OCI-LY7 (cell line): ENCODE data around the gene FLNA.

Source experiments
- CTCF ChIP-seq: fragments of 200-600 bp; sonication (generic); conservative IDR thresholded peaks from 2 replicates; pipeline ENCODE4 v1.5.1; 2014; ENCODE audit warnings: mild to moderate bottlenecking, antibody characterized with exemption, low read length, moderate library complexity, mixed read lengths
- EZH2phosphoT487 ChIP-seq: fragments of 200-600 bp; sonication (generic); IDR thresholded peaks from 2 replicates; pipeline ENCODE4 v1.6.1; 2018; ENCODE audit warnings: low read depth, borderline replicate concordance, mild to moderate bottlenecking, mixed run types, antibody characterized with exemption, low read length, moderate library complexity, mixed read lengths

GRCh38 chrX:154381271-154381670 lies 6.8 kb upstream of the FLNA start:
- TF ChIP-seq CTCF (no peak), EZH2phosphoT487 (no peak)
